Measurements from ENCODE around the gene KIF22.
A peak's percentile ranks its signal among the peaks of the same experiment; 100 is the strongest.

Gene KIF22

GRCh38 chr16:29819506-29819905 lies 29.0 kb downstream of the KIF22 start:
- Histone ChIP-seq H3K4me3 (IDR thresholded peaks at IDR 0.05; ENCODE audit: insufficient read depth, low read depth, low read length) (no peak overlapping the region), H3K36me3 (ENCODE audit: insufficient read depth) (no peaks in the 10 kb centered on the region), H3K27me3 (ENCODE audit: insufficient read depth, low read depth) (no peaks in the 10 kb centered on the region), H3K9ac (no peak overlapping the region), H3K4me1 (ENCODE audit: low read depth, poor library complexity, severe bottlenecking) (peaks cover 65% of the 10 kb centered on the region), H2AFZ (ENCODE audit: low read depth) (no peak overlapping the region), H3K4me2 (peak overlapping the region; percentile 65), H4K20me1 (ENCODE audit: insufficient read depth) (no peaks in the 10 kb centered on the region), H3K79me2 (ENCODE audit: insufficient read depth, low read depth) (peaks cover 27% of the 10 kb centered on the region), H3K27ac (no peak overlapping the region)
- TF ChIP-seq, protein P1, sequence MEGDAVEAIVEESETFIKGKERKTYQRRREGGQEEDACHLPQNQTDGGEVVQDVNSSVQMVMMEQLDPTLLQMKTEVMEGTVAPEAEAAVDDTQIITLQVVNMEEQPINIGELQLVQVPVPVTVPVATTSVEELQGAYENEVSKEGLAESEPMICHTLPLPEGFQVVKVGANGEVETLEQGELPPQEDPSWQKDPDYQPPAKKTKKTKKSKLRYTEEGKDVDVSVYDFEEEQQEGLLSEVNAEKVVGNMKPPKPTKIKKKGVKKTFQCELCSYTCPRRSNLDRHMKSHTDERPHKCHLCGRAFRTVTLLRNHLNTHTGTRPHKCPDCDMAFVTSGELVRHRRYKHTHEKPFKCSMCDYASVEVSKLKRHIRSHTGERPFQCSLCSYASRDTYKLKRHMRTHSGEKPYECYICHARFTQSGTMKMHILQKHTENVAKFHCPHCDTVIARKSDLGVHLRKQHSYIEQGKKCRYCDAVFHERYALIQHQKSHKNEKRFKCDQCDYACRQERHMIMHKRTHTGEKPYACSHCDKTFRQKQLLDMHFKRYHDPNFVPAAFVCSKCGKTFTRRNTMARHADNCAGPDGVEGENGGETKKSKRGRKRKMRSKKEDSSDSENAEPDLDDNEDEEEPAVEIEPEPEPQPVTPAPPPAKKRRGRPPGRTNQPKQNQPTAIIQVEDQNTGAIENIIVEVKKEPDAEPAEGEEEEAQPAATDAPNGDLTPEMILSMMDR (conservative IDR thresholded peaks at IDR 0.05; ENCODE audit: low read depth, low read length): no peak

GRCh38 chr16:29820271-29820701 lies 29.7 kb downstream of the KIF22 start, which contains the start of gene MVP:
Gene MVP (plus strand): TSS chr16:29820462. CDS start chr16:29830550, 10,088 bp downstream.
- Histone ChIP-seq H3K9ac (peak within 1 kb of the TSS; percentile 11; the same call in 1 of the 2 replicates), H3K27me3 (ENCODE audit: insufficient read depth, low read depth) (no peaks in the 10 kb centered on the region), H3K4me2 (peak within 1 kb of the TSS; percentile 65), H3K36me3 (ENCODE audit: insufficient read depth) (no peaks in the 10 kb centered on the region), H4K20me1 (ENCODE audit: insufficient read depth) (no peaks in the 10 kb centered on the region), H3K27ac (peak within 1 kb of the TSS; percentile 36), H3K4me1 (ENCODE audit: low read depth, poor library complexity, severe bottlenecking) (peaks cover 68% of the 10 kb centered on the region), H2AFZ (ENCODE audit: low read depth) (0 out of 2 replicates have a peak within 1 kb of the TSS, but pooled peaks have one; percentile 23), H3K4me3 (IDR thresholded peaks at IDR 0.05; ENCODE audit: insufficient read depth, low read depth, low read length) (no peak within 1 kb of the TSS), H3K79me2 (ENCODE audit: insufficient read depth, low read depth) (peaks cover 27% of the 10 kb centered on the region)
- TF ChIP-seq, protein P1 (conservative IDR thresholded peaks at IDR 0.05; ENCODE audit: low read depth, low read length): no peak

DNA sequence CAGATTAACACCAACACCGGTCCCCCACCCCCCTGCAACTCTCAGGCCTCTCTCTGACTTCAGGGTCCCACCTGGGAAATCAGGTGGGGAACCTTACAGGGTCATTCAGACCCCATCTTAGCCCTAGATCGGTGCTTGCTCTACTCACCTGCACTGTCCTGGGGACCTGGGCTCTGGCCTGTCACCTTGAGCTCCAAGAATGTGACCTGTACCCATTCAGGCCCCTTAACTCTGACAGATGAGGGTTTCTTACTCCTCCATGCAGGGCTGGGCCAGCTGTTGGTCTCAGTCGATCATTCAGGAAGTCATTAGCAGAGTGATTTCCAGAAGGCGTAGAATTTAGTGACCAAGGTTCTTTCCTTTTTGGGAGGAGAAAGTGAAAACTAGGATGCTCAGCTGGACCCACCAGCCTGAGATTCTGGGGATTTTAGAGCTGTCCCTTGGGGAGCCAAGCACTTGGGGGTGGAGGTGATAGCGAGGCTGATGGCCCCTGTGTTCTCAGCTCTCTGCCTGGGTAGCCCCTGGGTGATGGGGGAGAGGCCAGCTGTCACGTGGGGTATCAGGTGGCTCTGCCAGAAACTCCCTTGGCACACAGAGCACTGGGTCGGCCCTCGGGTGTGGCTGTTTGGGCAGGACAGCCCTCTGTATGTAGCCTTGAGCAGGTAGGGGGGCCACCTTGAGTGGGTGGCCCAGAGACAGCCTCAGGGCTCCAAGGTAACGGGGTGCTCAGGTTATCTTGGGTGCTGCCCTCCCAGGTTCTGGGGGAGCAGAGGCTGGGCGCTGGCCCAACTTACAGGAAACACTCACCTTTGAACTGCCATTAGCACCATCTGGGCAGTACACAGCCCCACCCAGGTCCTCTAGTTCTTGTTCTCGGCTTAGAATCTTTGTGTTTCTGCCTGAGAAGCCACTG lies 30.4 kb downstream of the KIF22 start:
- Histone ChIP-seq H3K4me3 (IDR thresholded peaks at IDR 0.05; ENCODE audit: insufficient read depth, low read depth, low read length) (no peak overlapping the region), H3K9ac (peak overlapping the region; percentile 11; the same call in 1 of the 2 replicates), H3K4me1 (ENCODE audit: low read depth, poor library complexity, severe bottlenecking) (peaks cover 72% of the 10 kb centered on the region), H3K27ac (peak overlapping the region; percentile 36), H3K36me3 (ENCODE audit: insufficient read depth) (no peaks in the 10 kb centered on the region), H4K20me1 (ENCODE audit: insufficient read depth) (no peaks in the 10 kb centered on the region), H3K27me3 (ENCODE audit: insufficient read depth, low read depth) (no peaks in the 10 kb centered on the region), H3K4me2 (peak overlapping the region; percentile 65), H2AFZ (ENCODE audit: low read depth) (no peak overlapping the region), H3K79me2 (ENCODE audit: insufficient read depth, low read depth) (peaks cover 27% of the 10 kb centered on the region)
- TF ChIP-seq, protein P1 (conservative IDR thresholded peaks at IDR 0.05; ENCODE audit: low read depth, low read length): no peak

- Histone ChIP-seq H3K4me1 (ENCODE audit: low read depth, poor library complexity, severe bottlenecking) (peaks cover 73% of the 10 kb centered on the region), H3K4me2 (peak overlapping the region; percentile 65), H2AFZ (ENCODE audit: low read depth) (no peak overlapping the region), H3K79me2 (ENCODE audit: insufficient read depth, low read depth) (peaks cover 27% of the 10 kb centered on the region), H3K4me3 (IDR thresholded peaks at IDR 0.05; ENCODE audit: insufficient read depth, low read depth, low read length) (no peak overlapping the region), H3K27ac (peak overlapping the region; percentile 36), H3K9ac (peak overlapping the region; percentile 11; the same call in 1 of the 2 replicates), H3K36me3 (ENCODE audit: insufficient read depth) (no peaks in the 10 kb centered on the region), H3K27me3 (ENCODE audit: insufficient read depth, low read depth) (no peaks in the 10 kb centered on the region), H4K20me1 (ENCODE audit: insufficient read depth) (no peaks in the 10 kb centered on the region)
- TF ChIP-seq, protein P1 (conservative IDR thresholded peaks at IDR 0.05; ENCODE audit: low read depth, low read length): no peak
Observed at GRCh38 chr16:29821643-29822115, 31.1 kb downstream of the KIF22 start.

Data from KMS-11 (cell line).